HepG2 (cell line): ENCODE data around the gene BAHCC1. TPM values are rescaled to one million over a fixed set of nuclear protein-coding genes. Genes with fewer than 3 reads are reported as not detected.

ENCODE experiments used
- CAMTA2 ChIP-seq: sonication (generic); formaldehyde crosslinking; IDR thresholded peaks from 2 replicates; pipeline ENCODE4 v1.4.0; 2020; ENCODE audit warnings: mild to moderate bottlenecking, missing genetic modification reagents, borderline replicate concordance
- CBX2 ChIP-seq, 2 experiments: fragments of 200-600 bp in 1 of 2; sonication (generic); formaldehyde crosslinking in 1 of 2; IDR thresholded peaks; 2 replicates each; pipeline versions ENCODE4 v1.7.0 to v1.8.1; 2018 to 2022; ENCODE audit warnings: low read depth in 2 of 2, low read length in 1 of 2, mild to moderate bottlenecking in 1 of 2, missing genetic modification reagents in 1 of 2
- CHCHD3 ChIP-seq: sonication (generic); formaldehyde crosslinking; IDR thresholded peaks from 2 replicates; pipeline ENCODE4 v1.8.0; 2022; ENCODE audit warnings: mild to moderate bottlenecking, missing genetic modification reagents, moderate library complexity
- ETV6 ChIP-seq: sonication (generic); formaldehyde crosslinking; conservative IDR thresholded peaks from 2 replicates; pipeline ENCODE4 v1.4.0; 2020; ENCODE audit warnings: missing genetic modification reagents
- GZF1 ChIP-seq: sonication (generic); formaldehyde crosslinking; IDR thresholded peaks from 2 replicates; pipeline ENCODE4 v1.5.1; 2020; ENCODE audit warnings: mild to moderate bottlenecking, missing genetic modification reagents
- HIVEP1 ChIP-seq: sonication (generic); formaldehyde crosslinking; IDR thresholded peaks from 2 replicates; pipeline ENCODE4 v1.4.0; 2020; ENCODE audit warnings: mild to moderate bottlenecking, missing genetic modification reagents
- HNF4A ChIP-seq: sonication (generic); formaldehyde crosslinking; IDR thresholded peaks from 2 replicates; pipeline ENCODE4 v1.4.0; 2020; ENCODE audit warnings: missing genetic modification reagents
- KMT2A ChIP-seq: sonication (generic); formaldehyde crosslinking; IDR thresholded peaks from 2 replicates; pipeline ENCODE4 v1.4.0; 2020; ENCODE audit warnings: missing genetic modification reagents
- MYC ChIP-seq: sonication (generic); formaldehyde crosslinking; IDR thresholded peaks from 2 replicates; pipeline ENCODE4 v1.9.0; 2021; ENCODE audit warnings: missing genetic modification reagents, borderline replicate concordance
- NFE2L2 ChIP-seq: fragments of 150-350 bp; IDR thresholded peaks from 2 replicates; pipeline ENCODE4 v1.6.1; 2014; ENCODE audit warnings: low read length
- NFYB ChIP-seq: sonication (generic); formaldehyde crosslinking; IDR thresholded peaks from 2 replicates; pipeline ENCODE4 v1.4.0; 2020; ENCODE audit warnings: missing genetic modification reagents
- TCF12 ChIP-seq, 2 experiments: fragments of 450-650 bp in 1 of 2; sonication (generic) in 1 of 2; formaldehyde crosslinking in 1 of 2; IDR thresholded peaks; 2 replicates each; pipeline versions ENCODE4 v1.6.1 to v1.8.0; 2017 to 2022; ENCODE audit warnings: antibody characterized with exemption in 1 of 2, mild to moderate bottlenecking in 1 of 2, missing genetic modification reagents in 1 of 2, moderate library complexity in 1 of 2
- TCF7 ChIP-seq: sonication (generic); IDR thresholded peaks from 2 replicates; pipeline ENCODE4 v1.6.1; 2016; ENCODE audit warnings: antibody characterized with exemption, low read depth
- ZNF17 ChIP-seq: sonication (generic); formaldehyde crosslinking; IDR thresholded peaks from 2 replicates; pipeline ENCODE4 v1.5.0; 2020; ENCODE audit warnings: mild to moderate bottlenecking, missing genetic modification reagents
- ZNF34 ChIP-seq: sonication (generic); formaldehyde crosslinking; IDR thresholded peaks from 2 replicates; pipeline ENCODE4 v1.4.0; 2020; ENCODE audit warnings: mild to moderate bottlenecking, missing genetic modification reagents, borderline replicate concordance
- ZNF430 ChIP-seq: sonication (generic); formaldehyde crosslinking; IDR thresholded peaks from 2 replicates; pipeline ENCODE4 v1.9.0; 2021; ENCODE audit warnings: mild to moderate bottlenecking, missing genetic modification reagents
- ZNF619 ChIP-seq: sonication (generic); formaldehyde crosslinking; IDR thresholded peaks from 2 replicates; pipeline ENCODE4 v1.4.0; 2020; ENCODE audit warnings: mild to moderate bottlenecking, missing genetic modification reagents
- ZNF674 ChIP-seq: sonication (generic); formaldehyde crosslinking; IDR thresholded peaks from 2 replicates; pipeline ENCODE4 v1.5.0; 2020; ENCODE audit warnings: low read depth, mild to moderate bottlenecking, missing genetic modification reagents
- ZNF775 ChIP-seq: sonication (generic); formaldehyde crosslinking; IDR thresholded peaks from 2 replicates; pipeline ENCODE4 v1.4.0; 2020; ENCODE audit warnings: missing genetic modification reagents, mild to moderate bottlenecking, moderate library complexity, borderline replicate concordance
- ZSCAN21 ChIP-seq: sonication (generic); formaldehyde crosslinking; IDR thresholded peaks from 2 replicates; pipeline ENCODE4 v1.8.0; 2022; ENCODE audit warnings: mild to moderate bottlenecking, missing genetic modification reagents, moderate library complexity, borderline replicate concordance
- polyA plus RNA-seq, 8 experiments: library from polyadenylated mRNA; depleted of rRNA in 3 of 8; stranded (reverse) in 7 of 8; unstranded in 1 of 8; fragments of >200 nt; fragmentation: Illumina TruSeq in 4 of 8; extraction: Trizol in 4 of 8; gene quantifications; 2 replicates each; pipeline versions ENCODE4 v1.2.1 to v1.2.3, GENCODE V29; 2011 to 2016; ENCODE audit warnings: low read depth in 4 of 8, missing spikeins in 1 of 8, mixed read lengths in 1 of 8; ENCODE audit not compliant: insufficient read depth in 1 of 8
- total RNA-seq, 5 experiments: library from RNA; depleted of rRNA; stranded (reverse); fragments of >200 nt; fragmentation: Illumina TruSeq; extraction: Trizol; gene quantifications; 2 replicates each; pipeline ENCODE4 v1.2.3, GENCODE V29; 2016; ENCODE audit warnings: low read depth in 1 of 5
- TF ChIP-seq, protein P1 (sequence below): sonication (generic); formaldehyde crosslinking; IDR thresholded peaks from 2 replicates; pipeline ENCODE4 v1.4.0; 2020; ENCODE audit warnings: mild to moderate bottlenecking, missing genetic modification reagents
- TF ChIP-seq, protein P2 (sequence below): IDR thresholded peaks from 2 replicates; pipeline ENCODE4 v1.6.1; 2016; ENCODE audit warnings: control low read depth
- TF ChIP-seq, protein P3 (sequence below): sonication (generic); formaldehyde crosslinking; IDR thresholded peaks from 2 replicates; pipeline ENCODE4 v1.4.0; 2020; ENCODE audit warnings: missing genetic modification reagents

Gene BAHCC1
- total and polyA plus RNA-seq, 2 of the 13 experiments (the other 11 are each of a cell fraction or from before 2014, with no cell fraction given): 1.4 to 1.7 TPM

DNA sequence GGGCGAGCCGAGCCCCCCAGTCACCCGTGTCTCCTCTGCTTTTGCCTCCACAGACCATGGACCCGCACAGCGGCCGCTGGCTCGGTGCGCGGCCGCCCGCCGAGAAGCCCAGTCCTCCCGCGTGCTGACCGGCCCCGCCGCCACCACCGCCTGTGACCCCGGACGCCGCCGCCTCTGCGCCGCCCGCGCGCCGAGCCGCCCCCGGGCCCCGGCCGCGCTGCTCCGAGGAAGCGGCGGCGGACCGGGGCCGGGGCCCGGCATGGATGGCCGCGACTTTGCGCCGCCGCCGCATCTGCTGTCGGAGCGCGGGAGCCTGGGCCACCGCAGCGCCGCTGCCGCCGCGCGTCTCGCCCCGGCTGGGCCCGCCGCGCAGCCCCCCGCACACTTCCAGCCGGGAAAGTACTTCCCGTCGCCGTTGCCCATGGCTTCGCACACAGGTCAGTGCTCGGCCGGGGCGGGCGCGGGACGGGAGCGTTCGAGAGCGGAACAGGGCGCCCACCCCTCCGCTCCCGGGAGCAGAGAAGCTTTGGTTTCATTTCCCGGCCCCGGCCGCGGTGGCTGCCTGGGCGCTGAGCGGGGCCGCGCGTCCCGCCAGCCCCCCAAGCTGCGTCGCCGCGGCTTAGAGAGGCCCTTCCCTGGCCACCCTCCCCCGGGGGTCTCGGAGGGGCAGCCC is 4.4 kb downstream of the BAHCC1 start (continued):
- TF ChIP-seq CBX2 (IDR thresholded peaks at IDR 0.05; ENCODE audit: low read depth, low read length) (no peak), CBX2 (CRISPR knock-in tag; IDR thresholded peaks at IDR 0.05; ENCODE audit: low read depth) (no peak), ZNF17 (no peak), ZNF430 (CRISPR knock-in tag) (no peak), GZF1 (CRISPR knock-in tag) (no peak), NFE2L2 (no peak), CAMTA2 (CRISPR knock-in tag) (no peak), HIVEP1 (CRISPR knock-in tag) (no peak), ZNF34 (CRISPR knock-in tag) (no peak), ZNF674 (CRISPR knock-in tag) (0 out of 2 replicates have a peak, but pooled peaks have one; percentile 27), KMT2A (0 out of 2 replicates have a peak, but pooled peaks have one; percentile 12), MYC (CRISPR knock-in tag) (no peak), ZSCAN21 (0 out of 2 replicates have a peak, but pooled peaks have one; percentile 52), ZNF775 (no peak), ETV6 (CRISPR knock-in tag) (no peak), TCF12 (IDR thresholded peaks at IDR 0.05) (no peak), TCF12 (CRISPR knock-in tag; IDR thresholded peaks at IDR 0.05) (no peak), TCF7 (no peak), HNF4A (CRISPR knock-in tag) (no peak), NFYB (no peak), CHCHD3 (CRISPR knock-in tag) (no peak), ZNF619 (CRISPR knock-in tag) (no peak)
- TF ChIP-seq, protein P1, sequence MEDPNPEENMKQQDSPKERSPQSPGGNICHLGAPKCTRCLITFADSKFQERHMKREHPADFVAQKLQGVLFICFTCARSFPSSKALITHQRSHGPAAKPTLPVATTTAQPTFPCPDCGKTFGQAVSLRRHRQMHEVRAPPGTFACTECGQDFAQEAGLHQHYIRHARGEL (CRISPR knock-in tag): no peak
- TF ChIP-seq, protein P2, sequence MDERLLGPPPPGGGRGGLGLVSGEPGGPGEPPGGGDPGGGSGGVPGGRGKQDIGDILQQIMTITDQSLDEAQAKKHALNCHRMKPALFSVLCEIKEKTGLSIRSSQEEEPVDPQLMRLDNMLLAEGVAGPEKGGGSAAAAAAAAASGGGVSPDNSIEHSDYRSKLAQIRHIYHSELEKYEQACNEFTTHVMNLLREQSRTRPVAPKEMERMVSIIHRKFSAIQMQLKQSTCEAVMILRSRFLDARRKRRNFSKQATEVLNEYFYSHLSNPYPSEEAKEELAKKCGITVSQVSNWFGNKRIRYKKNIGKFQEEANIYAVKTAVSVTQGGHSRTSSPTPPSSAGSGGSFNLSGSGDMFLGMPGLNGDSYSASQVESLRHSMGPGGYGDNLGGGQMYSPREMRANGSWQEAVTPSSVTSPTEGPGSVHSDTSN: no peak
- TF ChIP-seq, protein P3, sequence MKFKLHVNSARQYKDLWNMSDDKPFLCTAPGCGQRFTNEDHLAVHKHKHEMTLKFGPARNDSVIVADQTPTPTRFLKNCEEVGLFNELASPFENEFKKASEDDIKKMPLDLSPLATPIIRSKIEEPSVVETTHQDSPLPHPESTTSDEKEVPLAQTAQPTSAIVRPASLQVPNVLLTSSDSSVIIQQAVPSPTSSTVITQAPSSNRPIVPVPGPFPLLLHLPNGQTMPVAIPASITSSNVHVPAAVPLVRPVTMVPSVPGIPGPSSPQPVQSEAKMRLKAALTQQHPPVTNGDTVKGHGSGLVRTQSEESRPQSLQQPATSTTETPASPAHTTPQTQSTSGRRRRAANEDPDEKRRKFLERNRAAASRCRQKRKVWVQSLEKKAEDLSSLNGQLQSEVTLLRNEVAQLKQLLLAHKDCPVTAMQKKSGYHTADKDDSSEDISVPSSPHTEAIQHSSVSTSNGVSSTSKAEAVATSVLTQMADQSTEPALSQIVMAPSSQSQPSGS (CRISPR knock-in tag): no peak
